Measurements from ENCODE around the gene NDUFA9.

NDUFA9 gene

GRCh38 chr12:4648501-4649357 lies at the start of gene NDUFA9, which contains the start of gene AKAP3:
NDUFA9 (plus strand) TSS chr12:4649114; CDS start chr12:4649127, 13 bp downstream.
AKAP3 (minus strand) TSS chr12:4649051; CDS start chr12:4638196, 10,855 bp downstream.
- peak; percentile 40 to 73 for DNase-seq

DNA sequence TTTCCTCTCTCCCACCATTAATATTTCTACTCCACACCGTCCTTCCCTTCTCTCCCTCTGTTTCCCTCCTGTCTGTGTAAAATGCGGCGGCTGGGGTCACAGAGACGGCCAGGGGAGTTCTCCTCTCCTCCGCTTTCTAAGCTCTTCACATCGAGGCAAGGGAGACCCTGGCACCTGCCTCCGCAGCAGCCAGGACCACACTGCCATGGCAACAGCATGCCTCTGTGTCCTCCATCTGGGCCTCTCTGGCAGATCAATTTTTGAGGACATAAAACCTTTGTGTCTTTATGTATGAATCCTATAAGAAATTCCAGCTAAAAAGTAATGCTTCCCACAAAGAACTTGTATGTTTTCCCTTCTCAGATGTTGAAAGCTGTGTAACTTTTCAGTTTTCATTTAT lies 45.5 kb upstream of the NDUFA9 start:
- no peak for DNase-seq

GRCh38 chr12:4603946-4604345 lies 45.0 kb upstream of the NDUFA9 start:
- no peak for DNase-seq

GRCh38 chr12:4604684-4605193 lies 44.2 kb upstream of the NDUFA9 start:
- peak; percentile 61 to 75 for DNase-seq

DNA sequence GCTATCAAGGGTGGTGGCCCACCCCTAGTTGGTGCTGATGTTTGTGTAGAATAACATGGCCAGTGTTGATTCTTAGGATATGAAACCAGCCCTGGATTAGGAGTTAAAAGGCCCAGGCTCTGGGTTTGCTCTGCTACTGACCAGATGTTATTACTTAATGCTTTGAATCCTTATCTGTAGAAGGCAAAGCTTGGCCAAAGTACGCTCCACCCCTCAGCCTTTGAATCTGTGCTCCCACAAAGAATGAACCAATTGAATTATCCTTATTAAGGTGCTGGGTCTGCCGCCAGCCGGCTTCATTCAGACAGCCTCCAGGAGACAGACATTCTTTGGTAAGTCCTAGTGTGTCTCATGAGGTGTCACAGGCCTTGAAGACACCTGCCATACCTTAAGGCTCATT lies 41.9 kb upstream of the NDUFA9 start:
- no peak for DNase-seq

- no peak for DNase-seq
These were observed 39.8 kb upstream of the NDUFA9 start for GRCh38 chr12:4609071-4609470.

DNA sequence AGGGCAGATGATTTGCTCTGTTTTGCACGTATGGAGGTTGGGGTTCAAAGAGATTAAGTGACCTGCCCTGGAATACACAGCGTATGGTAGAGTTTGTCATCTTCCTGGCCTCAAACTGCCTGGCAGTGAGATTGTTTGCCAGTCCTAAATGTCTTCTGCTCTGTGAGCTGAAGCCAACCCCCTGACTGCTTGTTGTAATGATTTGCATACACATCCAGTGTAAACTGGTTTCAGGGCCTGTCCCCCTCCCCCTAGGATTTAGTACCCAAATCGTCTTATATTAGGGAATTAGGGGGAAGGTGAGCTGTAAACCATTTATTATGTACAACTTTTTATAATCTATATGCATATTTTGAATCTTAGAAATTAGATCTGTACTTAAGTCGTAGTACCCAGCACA lies 38.4 kb upstream of the NDUFA9 start:
- no peak for DNase-seq

- no peak for DNase-seq
These were observed 33.2 kb upstream of the NDUFA9 start for GRCh38 chr12:4615667-4616066.

- no peak for DNase-seq
These were observed 27.4 kb upstream of the NDUFA9 start for GRCh38 chr12:4621511-4621910.

DNA sequence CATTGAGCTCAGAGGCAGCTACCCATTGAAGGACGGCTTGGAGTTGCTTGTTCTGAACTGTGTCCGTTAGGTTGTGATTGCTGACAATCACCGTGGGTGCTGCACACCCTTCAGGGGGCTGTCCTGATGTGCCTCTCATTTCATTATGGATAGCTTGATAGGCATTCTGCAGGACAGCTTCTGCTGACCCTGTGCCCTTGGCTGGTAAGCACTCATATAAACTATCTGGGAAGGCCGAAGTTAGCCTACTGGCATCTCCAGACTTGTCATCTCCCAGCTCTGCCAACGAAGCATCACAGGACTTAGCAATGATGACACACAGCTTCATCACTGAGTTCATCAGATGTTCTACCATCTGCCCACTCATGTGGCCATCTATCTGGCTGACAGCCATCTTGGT lies 22.4 kb upstream of the NDUFA9 start:
- DNase-seq: no peak

DNA sequence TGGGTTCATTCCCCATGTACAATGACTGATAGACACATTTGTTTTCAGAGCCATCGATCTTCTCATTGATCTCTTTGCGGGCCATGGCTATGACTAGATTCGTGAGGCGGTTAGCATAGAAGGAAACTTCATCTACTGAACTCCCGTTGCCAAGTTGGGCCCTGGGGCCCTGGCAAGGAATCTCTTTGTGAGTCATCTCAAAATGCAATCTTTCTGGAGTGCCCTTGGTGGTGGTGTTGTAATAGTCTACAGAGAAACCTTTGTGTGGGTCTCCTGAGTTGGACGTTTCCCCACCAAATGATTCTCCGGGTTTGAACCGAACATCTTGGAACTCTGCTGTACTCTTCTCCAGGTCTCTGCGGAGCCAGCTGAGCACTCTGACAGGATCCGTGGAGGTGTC lies 20.5 kb upstream of the NDUFA9 start:
- DNase-seq: no peak

DNA sequence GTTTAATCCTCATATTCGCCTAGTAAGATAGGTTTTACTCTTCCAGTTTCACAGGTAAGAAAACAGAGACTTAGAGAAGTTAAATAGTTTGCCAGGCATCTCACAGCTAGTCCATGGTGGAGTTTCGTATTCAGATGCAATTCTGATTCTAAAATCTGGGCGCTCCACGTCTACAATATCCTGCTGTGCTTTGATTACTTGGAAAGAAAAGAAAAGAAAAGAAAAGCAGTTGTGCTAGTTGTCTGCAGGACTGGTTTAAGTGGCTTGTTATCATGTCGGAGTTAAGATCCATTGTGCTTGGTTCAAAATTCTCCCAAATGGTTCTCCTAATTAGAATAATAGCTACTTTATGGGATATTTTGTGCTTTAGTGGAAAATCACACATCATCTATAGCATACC lies 18.7 kb upstream of the NDUFA9 start:
- DNase-seq: no peak

DNA sequence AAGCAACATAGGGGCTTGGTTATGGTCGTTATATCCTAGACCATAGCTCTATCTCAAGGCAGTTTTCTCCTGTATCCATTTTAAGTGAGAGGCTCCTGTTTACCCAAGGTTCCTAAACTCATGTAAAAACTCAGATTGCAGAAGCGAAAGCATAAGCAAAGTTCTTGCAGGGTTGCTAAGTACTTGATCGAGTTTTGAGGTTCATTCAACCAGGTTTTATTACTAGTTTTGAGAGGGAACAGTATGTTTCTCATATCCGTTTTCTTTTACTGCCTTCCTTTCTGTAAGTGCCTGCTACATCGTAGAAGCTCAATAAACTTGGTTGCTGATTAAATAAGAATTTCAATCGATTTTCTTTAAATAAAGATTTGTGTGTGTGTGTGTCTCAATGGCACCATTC lies 5.2 kb upstream of the NDUFA9 start:
- no peak for DNase-seq

DNA sequence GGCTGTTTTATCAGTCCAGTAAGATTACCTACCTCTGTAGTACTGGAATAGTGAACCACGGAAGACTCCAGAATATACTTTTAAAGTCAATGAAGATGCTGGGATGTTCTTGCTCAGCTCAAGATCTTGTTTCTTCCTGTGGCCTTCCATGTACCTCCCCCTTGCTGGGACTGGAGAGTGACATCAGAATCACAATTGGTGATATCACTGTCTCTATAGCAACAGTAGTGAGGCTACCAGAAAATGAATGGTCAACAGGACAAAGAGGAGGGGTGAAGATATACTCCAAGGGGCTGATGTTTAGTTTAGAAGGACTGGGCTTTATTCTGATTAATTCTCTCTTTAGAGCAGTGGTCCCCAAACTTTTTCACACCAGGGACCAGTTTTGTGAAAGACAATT lies 3.9 kb upstream of the NDUFA9 start:
- DNase-seq: no peak

GRCh38 chr12:4648104-4648500 lies 812 bp upstream of the NDUFA9 start:
- peak in 1 of 2 donors; percentile 46 for DNase-seq

DNA sequence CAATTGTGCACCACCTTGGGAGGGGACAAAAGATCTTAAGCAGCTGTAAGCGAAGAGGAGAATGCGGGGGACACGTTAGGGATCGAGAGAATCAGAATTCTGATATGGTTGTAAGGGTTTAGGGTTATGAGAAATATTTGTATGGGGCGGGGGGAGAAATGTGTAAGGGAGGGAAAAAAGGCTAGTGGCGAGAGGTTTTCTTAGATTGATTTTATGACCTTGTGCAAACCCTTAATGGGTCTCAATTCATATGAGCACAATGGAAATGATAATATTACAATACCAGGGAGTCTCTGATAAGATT lies 396 bp downstream of the NDUFA9 start:
- DNase-seq: no peak

- no peak for DNase-seq
These were observed 4.3 kb downstream of the NDUFA9 start for GRCh38 chr12:4653257-4653656.

DNA sequence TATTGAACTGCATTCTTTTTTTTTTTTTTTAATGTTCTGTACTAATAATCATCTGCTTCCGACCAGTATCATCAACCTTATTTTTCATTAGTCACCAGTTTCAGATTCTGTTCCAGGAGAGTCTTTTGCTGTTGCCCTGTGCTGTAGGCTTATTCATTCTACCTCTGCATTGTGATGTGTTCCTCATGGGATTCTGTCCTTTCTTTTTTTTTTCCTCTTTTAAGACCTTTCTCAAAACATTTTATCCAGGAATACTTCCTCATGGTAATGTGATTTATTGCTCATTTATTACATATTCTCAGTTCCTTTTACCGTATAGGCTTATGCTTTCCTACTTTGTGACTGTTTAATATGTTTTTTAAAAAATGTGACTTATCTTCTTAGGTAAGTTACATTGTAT lies 4.8 kb downstream of the NDUFA9 start:
- no peak for DNase-seq

- no peak for DNase-seq
These were observed 15.1 kb downstream of the NDUFA9 start for GRCh38 chr12:4663971-4664505.

- no peak for DNase-seq
These were observed 16.3 kb downstream of the NDUFA9 start for GRCh38 chr12:4665236-4665635.

DNA sequence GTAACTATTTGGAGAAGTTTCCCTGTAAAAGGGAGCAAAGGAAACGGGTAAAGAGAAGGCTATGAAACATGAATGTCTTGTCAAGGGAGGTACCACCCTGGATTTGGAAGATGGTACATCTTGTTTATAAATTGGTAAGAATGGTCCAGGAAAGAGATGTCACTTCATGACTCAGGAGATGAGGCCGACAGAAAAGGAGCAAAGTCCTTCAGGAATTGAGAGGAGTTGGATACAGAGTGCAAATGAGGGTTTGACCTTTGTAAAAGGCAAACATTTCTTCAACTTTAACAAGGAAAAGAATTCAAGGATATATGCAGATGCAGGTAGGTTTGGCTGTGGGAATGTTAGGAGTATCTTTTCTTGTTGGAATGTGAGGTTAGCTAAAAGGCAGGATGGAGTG lies 30.8 kb downstream of the NDUFA9 start:
- no peak for DNase-seq

GRCh38 chr12:4681732-4682131 lies 32.8 kb downstream of the NDUFA9 start:
- no peak for DNase-seq

DNA sequence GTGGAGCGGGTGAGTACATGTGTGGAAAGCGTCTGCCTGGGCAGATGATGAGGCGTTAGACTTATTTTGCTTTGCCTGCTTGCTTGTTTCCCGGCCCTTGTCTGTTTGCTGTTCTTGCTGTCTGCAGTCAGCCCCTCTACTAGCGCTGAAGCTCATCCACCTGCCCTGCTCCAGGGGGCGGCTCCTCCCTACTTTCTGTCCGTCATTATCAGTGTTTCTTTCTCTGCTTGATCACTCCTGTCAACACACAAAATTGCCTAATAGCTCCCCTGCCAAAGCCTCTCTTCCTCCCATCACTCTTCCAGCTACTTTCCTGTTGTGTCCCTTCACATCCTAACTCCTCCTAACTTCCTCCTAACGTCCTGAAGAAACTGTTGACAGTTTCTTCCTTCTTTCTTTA lies 36.4 kb downstream of the NDUFA9 start:
- DNase-seq: no peak

DNA sequence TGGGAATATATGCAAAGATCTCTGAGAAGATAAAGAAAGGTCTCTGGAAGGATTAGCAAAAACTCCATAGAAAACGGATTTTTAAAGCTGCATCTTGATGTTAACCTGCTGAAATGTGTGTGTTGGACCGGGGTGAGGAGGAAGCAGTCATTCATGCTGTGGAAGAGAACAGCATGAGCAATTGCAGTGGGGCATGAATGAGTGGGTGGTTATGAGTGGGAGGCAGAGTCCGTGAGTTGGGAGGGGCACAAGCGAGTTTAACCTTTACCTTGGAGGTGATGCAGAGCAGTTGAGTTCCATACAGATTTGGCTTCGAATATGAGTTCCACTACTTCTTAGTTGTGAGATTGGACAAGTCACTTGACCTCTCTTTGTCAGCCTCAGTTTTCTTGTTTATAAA lies 41.8 kb downstream of the NDUFA9 start:
- no peak for DNase-seq
